ENCODE data around the gene AKAP8L. TPM values are rescaled to one million over a fixed set of nuclear protein-coding genes. Genes with fewer than 3 reads are reported as not detected.
"Not testable (repeated sequence)": the region's sequence is repeated elsewhere in the genome, so short reads cannot be mapped to it uniquely, and the experiment has no call there.

The AKAP8L gene
- polyA plus RNA-seq, 10 donors: 48.6 to 77.1 (median 59.7) TPM

GRCh38 chr19:15357906-15358305, 60.9 kb downstream of the AKAP8L start:
- no peak for DNase-seq

- peak in 1 of 3 donors; percentile 34 for DNase-seq
Observed at GRCh38 chr19:15354566-15355296, 64.1 kb downstream of the AKAP8L start.

GRCh38 chr19:15353908-15354307, 64.9 kb downstream of the AKAP8L start:
- DNase-seq: no peak

GRCh38 chr19:15352535-15352934, 66.3 kb downstream of the AKAP8L start:
- DNase-seq: not testable (repeated sequence)

- DNase-seq: not testable (repeated sequence)
Observed at GRCh38 chr19:15341328-15341727, 77.5 kb downstream of the AKAP8L start.

GRCh38 chr19:15340086-15340485, 78.7 kb downstream of the AKAP8L start:
- DNase-seq: no peak

- no peak for DNase-seq
Observed at GRCh38 chr19:15337202-15337601, 81.6 kb downstream of the AKAP8L start.

- DNase-seq: not testable (repeated sequence)
Observed at GRCh38 chr19:15335992-15336391, 82.8 kb downstream of the AKAP8L start.

GRCh38 chr19:15332311-15332996, 86.3 kb downstream of the AKAP8L start, which contains the start of gene BRD4:
TSS of gene BRD4 (minus strand) at chr19:15332539. CDS start at chr19:15273099, 59,440 bp downstream.
- peak; percentile 59 to 86 (median 81) for DNase-seq

- peak in 2 of 3 donors; percentile 52 to 77 for DNase-seq
Observed at GRCh38 chr19:15331419-15332310, 87.1 kb downstream of the AKAP8L start.

GRCh38 chr19:15330801-15331418, 87.9 kb downstream of the AKAP8L start:
- DNase-seq: peak in 1 of 3 donors; percentile 40

Other genes with a start within 250 kb of the AKAP8L start
- 100 to 1,000 TPM; 111 to 189 (median 140) TPM for gene NOTCH3, start 218.0 kb downstream of the AKAP8L start, polyA plus RNA-seq (ENCODE audit: insufficient read length in 10 of 10)
- 1 to 10 TPM in 2 of 10 donors, under 1 TPM in 8; 0.46 to 3.2 (median 0.62) TPM for gene EPHX3, start 186.5 kb downstream of the AKAP8L start, polyA plus RNA-seq (ENCODE audit: insufficient read length in 10 of 10)
- 10 to 100 TPM; 31.3 to 48.9 (median 37.9) TPM for gene BRD4, start 86.4 kb downstream of the AKAP8L start, polyA plus RNA-seq (ENCODE audit: insufficient read length in 10 of 10)
- 10 to 100 TPM; 15.7 to 21.8 (median 18.8) TPM for gene AKAP8, start 39.2 kb downstream of the AKAP8L start, polyA plus RNA-seq (ENCODE audit: insufficient read length in 10 of 10)
- gene WIZ, start 31.0 kb upstream of the AKAP8L start, polyA plus RNA-seq (ENCODE audit: insufficient read length in 10 of 10): 10 to 100 TPM; 20.2 to 31.0 (median 28.3) TPM
- 1 to 10 TPM in 8 of 10 donors, under 1 TPM in 2; 0.86 to 5.9 (median 1.2) TPM for gene RASAL3, start 45.6 kb upstream of the AKAP8L start, polyA plus RNA-seq (ENCODE audit: insufficient read length in 10 of 10)
- gene PGLYRP2, start 60.5 kb upstream of the AKAP8L start, polyA plus RNA-seq (ENCODE audit: insufficient read length in 10 of 10): not detected
- 1 to 10 TPM in 1 of 10 donors, under 1 TPM in 1, not detected in 8; 0.05 to 1.8 TPM for gene CYP4F22, start 89.5 kb upstream of the AKAP8L start, polyA plus RNA-seq (ENCODE audit: insufficient read length in 10 of 10)
- gene CYP4F8, start 196.2 kb upstream of the AKAP8L start, polyA plus RNA-seq (ENCODE audit: insufficient read length in 10 of 10): not detected
- gene CYP4F3, start 221.9 kb upstream of the AKAP8L start, polyA plus RNA-seq (ENCODE audit: insufficient read length in 10 of 10): under 1 TPM; 0.03 to 0.57 (median 0.21) TPM